HepG2 (cell line): ENCODE measurements around the gene PBX4. TPM values are rescaled to one million over a fixed set of nuclear protein-coding genes. Genes with fewer than 3 reads are reported as not detected.

Experiments used
- ARNT ChIP-seq: fragments of 450-650 bp; IDR thresholded peaks from 2 replicates; pipeline ENCODE4 v1.6.1; 2017
- FOXA1 ChIP-seq, 2 experiments: fragments of 450-650 bp in 1 of 2; sonication (generic) in 1 of 2; formaldehyde crosslinking in 1 of 2; IDR thresholded peaks; 2 replicates each; pipeline versions ENCODE4 v1.4.0 to v1.6.1; 2016 to 2020; ENCODE audit warnings: missing genetic modification reagents in 1 of 2
- HOXA5 ChIP-seq: sonication (generic); formaldehyde crosslinking; IDR thresholded peaks from 2 replicates; pipeline ENCODE4 v1.4.0; 2020; ENCODE audit warnings: missing genetic modification reagents
- KDM5B ChIP-seq: sonication (generic); formaldehyde crosslinking; IDR thresholded peaks from 2 replicates; pipeline ENCODE4 v1.4.0; 2020; ENCODE audit warnings: missing genetic modification reagents, mild to moderate bottlenecking, borderline replicate concordance
- MTA3 ChIP-seq: sonication (generic); formaldehyde crosslinking; IDR thresholded peaks from 2 replicates; pipeline ENCODE4 v1.4.0; 2020; ENCODE audit warnings: missing genetic modification reagents
- NCOA5 ChIP-seq: sonication (generic); formaldehyde crosslinking; IDR thresholded peaks from 2 replicates; pipeline ENCODE4 v1.4.0; 2020; ENCODE audit warnings: missing genetic modification reagents
- NONO ChIP-seq, 2 experiments: fragments of 450-650 bp in 1 of 2; sonication (generic) in 1 of 2; formaldehyde crosslinking in 1 of 2; IDR thresholded peaks in 1 of 2; conservative IDR thresholded peaks in 1 of 2; 2 replicates each; pipeline versions ENCODE4 v1.6.1 to v1.8.0; 2017 to 2022; ENCODE audit warnings: mild to moderate bottlenecking in 1 of 2, missing genetic modification reagents in 1 of 2, moderate library complexity in 1 of 2
- NR3C1 ChIP-seq: sonication (generic); formaldehyde crosslinking; IDR thresholded peaks from 2 replicates; pipeline ENCODE4 v1.4.0; 2020; ENCODE audit warnings: missing genetic modification reagents
- TAF15 ChIP-seq: fragments of 200-400 bp; formaldehyde crosslinking; IDR thresholded peaks from one replicate; pipeline ENCODE4 v1.6.1; 2018; ENCODE audit warnings: mild to moderate bottlenecking, low read depth, low read length; ENCODE audit not compliant: poor library complexity, severe bottlenecking
- TMF1 ChIP-seq: sonication (generic); formaldehyde crosslinking; IDR thresholded peaks from 2 replicates; pipeline ENCODE4 v1.8.1; 2022; ENCODE audit warnings: low read depth, missing genetic modification reagents
- ZNF235 ChIP-seq: sonication (generic); formaldehyde crosslinking; IDR thresholded peaks from 2 replicates; pipeline ENCODE4 v1.8.1; 2023; ENCODE audit warnings: mild to moderate bottlenecking, missing genetic modification reagents, borderline replicate concordance
- ZNF251 ChIP-seq: sonication (generic); formaldehyde crosslinking; IDR thresholded peaks from 2 replicates; pipeline ENCODE4 v1.9.0; 2021; ENCODE audit warnings: mild to moderate bottlenecking, missing genetic modification reagents
- ZNF292 ChIP-seq: sonication (generic); formaldehyde crosslinking; IDR thresholded peaks from 2 replicates; pipeline ENCODE4 v1.8.1; 2022; ENCODE audit warnings: mild to moderate bottlenecking, low read depth, missing genetic modification reagents, borderline replicate concordance
- polyA plus RNA-seq, 8 experiments: library from polyadenylated mRNA; depleted of rRNA in 3 of 8; stranded (reverse) in 7 of 8; unstranded in 1 of 8; fragments of >200 nt; fragmentation: Illumina TruSeq in 4 of 8; extraction: Trizol in 4 of 8; gene quantifications; 2 replicates each; pipeline versions ENCODE4 v1.2.1 to v1.2.3, GENCODE V29; 2011 to 2016; ENCODE audit warnings: low read depth in 4 of 8, missing spikeins in 1 of 8, mixed read lengths in 1 of 8; ENCODE audit not compliant: insufficient read depth in 1 of 8
- total RNA-seq, 5 experiments: library from RNA; depleted of rRNA; stranded (reverse); fragments of >200 nt; fragmentation: Illumina TruSeq; extraction: Trizol; gene quantifications; 2 replicates each; pipeline ENCODE4 v1.2.3, GENCODE V29; 2016; ENCODE audit warnings: low read depth in 1 of 5
- TF ChIP-seq, protein P1 (sequence below): sonication (generic); formaldehyde crosslinking; IDR thresholded peaks from 2 replicates; pipeline ENCODE4 v1.4.0; 2020; ENCODE audit warnings: missing genetic modification reagents, borderline replicate concordance
- TF ChIP-seq, protein P2 (sequence below): sonication (generic); formaldehyde crosslinking; IDR thresholded peaks from 2 replicates; pipeline ENCODE4 v1.5.0; 2020; ENCODE audit warnings: mild to moderate bottlenecking, missing genetic modification reagents
- TF ChIP-seq, protein P3 (sequence below): sonication (generic); formaldehyde crosslinking; IDR thresholded peaks from 2 replicates; pipeline ENCODE4 v1.4.0; 2020; ENCODE audit warnings: mild to moderate bottlenecking, missing genetic modification reagents
- TF ChIP-seq, protein P4 (sequence below): sonication (generic); formaldehyde crosslinking; IDR thresholded peaks from 2 replicates; pipeline ENCODE4 v1.5.1; 2020; ENCODE audit warnings: mild to moderate bottlenecking, missing genetic modification reagents, moderate library complexity
- TF ChIP-seq, protein P5 (sequence below): sonication (generic); formaldehyde crosslinking; IDR thresholded peaks from 2 replicates; pipeline ENCODE4 v1.4.0; 2020; ENCODE audit warnings: mild to moderate bottlenecking, missing genetic modification reagents
- TF ChIP-seq, protein P6 (sequence below): IDR thresholded peaks from 2 replicates; pipeline ENCODE4 v1.6.1; 2012; ENCODE audit warnings: inconsistent platforms

The PBX4 gene
- total and polyA plus RNA-seq, 2 of the 13 experiments (the other 11 are each of a cell fraction or from before 2014, with no cell fraction given) = not detected

DNA sequence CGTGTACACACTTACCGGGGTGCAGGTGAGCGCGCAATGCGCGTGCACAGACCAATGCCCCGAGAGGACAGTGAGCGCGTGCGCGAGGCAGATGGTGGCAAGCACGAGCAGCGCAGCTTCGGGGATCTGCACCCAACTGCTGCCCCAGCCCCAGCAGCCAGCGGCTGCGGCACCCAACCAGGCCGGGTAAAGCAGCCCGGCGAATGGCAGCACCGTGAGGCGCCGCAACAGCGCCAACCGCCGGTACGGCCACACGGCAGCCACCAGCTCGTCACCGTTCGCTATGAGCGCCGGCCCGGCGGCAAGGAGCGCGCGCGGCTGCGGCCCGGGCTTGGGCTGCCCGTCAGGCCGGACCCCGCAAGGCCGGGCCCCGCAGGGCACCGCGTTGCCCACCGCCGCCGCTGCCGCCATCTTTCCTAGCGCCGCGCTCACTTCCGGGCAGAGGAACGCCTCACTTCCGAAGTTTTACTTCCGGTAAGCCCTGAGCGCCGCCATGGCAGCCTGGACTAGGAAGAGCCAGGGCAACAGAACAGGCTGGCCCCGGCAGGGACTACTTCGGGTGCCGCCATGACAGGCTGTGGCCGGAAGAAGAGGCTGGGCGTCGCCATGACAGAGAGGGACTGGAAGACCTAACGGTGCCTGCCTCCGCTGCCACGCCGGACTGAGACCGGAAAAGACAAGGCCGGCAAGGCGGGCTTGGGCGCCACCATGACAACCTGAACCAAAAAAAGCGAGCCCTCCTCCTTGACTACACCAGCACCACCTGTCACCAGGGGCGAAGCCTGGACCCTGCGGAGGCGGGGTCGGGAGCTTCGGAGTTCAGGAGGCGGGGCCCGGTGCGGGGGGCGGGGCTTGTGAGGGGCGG, 45.0 kb upstream of the PBX4 start, which contains the start of gene ATP13A1 (continued):
- TF ChIP-seq, protein P1, sequence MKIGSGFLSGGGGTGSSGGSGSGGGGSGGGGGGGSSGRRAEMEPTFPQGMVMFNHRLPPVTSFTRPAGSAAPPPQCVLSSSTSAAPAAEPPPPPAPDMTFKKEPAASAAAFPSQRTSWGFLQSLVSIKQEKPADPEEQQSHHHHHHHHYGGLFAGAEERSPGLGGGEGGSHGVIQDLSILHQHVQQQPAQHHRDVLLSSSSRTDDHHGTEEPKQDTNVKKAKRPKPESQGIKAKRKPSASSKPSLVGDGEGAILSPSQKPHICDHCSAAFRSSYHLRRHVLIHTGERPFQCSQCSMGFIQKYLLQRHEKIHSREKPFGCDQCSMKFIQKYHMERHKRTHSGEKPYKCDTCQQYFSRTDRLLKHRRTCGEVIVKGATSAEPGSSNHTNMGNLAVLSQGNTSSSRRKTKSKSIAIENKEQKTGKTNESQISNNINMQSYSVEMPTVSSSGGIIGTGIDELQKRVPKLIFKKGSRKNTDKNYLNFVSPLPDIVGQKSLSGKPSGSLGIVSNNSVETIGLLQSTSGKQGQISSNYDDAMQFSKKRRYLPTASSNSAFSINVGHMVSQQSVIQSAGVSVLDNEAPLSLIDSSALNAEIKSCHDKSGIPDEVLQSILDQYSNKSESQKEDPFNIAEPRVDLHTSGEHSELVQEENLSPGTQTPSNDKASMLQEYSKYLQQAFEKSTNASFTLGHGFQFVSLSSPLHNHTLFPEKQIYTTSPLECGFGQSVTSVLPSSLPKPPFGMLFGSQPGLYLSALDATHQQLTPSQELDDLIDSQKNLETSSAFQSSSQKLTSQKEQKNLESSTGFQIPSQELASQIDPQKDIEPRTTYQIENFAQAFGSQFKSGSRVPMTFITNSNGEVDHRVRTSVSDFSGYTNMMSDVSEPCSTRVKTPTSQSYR = no peak
- TF ChIP-seq TMF1 (CRISPR knock-in tag) (peak; percentile 93), ARNT (no peak), NONO (IDR thresholded peaks at IDR 0.05) (no peak), NONO (CRISPR knock-in tag; conservative IDR thresholded peaks at IDR 0.05) (peak; percentile 32; the same call in 1 of the 2 replicates), ZNF235 (CRISPR knock-in tag) (no peak), KDM5B (CRISPR knock-in tag) (peak; percentile 73; the same call in 1 of the 2 replicates), NR3C1 (CRISPR knock-in tag) (no peak), MTA3 (no peak), FOXA1 (IDR thresholded peaks at IDR 0.05) (no peak), FOXA1 (CRISPR knock-in tag; IDR thresholded peaks at IDR 0.05) (0 out of 2 replicates have a peak, but pooled peaks have one; percentile 14), NCOA5 (no peak), ZNF251 (CRISPR knock-in tag) (no peak), ZNF292 (CRISPR knock-in tag) (no peak), TAF15 (peak; percentile 70), HOXA5 (CRISPR knock-in tag) (peak; percentile 60; the same call in 1 of the 2 replicates)
- TF ChIP-seq, protein P2, sequence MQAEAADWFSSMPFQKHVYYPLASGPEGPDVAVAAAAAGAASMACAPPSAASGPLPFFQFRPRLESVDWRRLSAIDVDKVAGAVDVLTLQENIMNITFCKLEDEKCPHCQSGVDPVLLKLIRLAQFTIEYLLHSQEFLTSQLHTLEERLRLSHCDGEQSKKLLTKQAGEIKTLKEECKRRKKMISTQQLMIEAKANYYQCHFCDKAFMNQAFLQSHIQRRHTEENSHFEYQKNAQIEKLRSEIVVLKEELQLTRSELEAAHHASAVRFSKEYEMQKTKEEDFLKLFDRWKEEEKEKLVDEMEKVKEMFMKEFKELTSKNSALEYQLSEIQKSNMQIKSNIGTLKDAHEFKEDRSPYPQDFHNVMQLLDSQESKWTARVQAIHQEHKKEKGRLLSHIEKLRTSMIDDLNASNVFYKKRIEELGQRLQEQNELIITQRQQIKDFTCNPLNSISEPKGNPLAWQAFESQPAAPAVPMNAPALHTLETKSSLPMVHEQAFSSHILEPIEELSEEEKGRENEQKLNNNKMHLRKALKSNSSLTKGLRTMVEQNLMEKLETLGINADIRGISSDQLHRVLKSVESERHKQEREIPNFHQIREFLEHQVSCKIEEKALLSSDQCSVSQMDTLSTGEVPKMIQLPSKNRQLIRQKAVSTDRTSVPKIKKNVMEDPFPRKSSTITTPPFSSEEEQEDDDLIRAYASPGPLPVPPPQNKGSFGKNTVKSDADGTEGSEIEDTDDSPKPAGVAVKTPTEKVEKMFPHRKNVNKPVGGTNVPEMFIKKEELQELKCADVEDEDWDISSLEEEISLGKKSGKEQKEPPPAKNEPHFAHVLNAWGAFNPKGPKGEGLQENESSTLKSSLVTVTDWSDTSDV = 0 out of 2 replicates have a peak, but pooled peaks have one; percentile 21
- TF ChIP-seq, protein P3, sequence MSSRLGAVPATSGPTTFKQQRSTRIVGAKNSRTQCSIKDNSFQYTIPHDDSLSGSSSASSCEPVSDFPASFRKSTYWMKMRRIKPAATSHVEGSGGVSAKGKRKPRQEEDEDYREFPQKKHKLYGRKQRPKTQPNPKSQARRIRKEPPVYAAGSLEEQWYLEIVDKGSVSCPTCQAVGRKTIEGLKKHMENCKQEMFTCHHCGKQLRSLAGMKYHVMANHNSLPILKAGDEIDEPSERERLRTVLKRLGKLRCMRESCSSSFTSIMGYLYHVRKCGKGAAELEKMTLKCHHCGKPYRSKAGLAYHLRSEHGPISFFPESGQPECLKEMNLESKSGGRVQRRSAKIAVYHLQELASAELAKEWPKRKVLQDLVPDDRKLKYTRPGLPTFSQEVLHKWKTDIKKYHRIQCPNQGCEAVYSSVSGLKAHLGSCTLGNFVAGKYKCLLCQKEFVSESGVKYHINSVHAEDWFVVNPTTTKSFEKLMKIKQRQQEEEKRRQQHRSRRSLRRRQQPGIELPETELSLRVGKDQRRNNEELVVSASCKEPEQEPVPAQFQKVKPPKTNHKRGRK = no peak
- TF ChIP-seq, protein P4, sequence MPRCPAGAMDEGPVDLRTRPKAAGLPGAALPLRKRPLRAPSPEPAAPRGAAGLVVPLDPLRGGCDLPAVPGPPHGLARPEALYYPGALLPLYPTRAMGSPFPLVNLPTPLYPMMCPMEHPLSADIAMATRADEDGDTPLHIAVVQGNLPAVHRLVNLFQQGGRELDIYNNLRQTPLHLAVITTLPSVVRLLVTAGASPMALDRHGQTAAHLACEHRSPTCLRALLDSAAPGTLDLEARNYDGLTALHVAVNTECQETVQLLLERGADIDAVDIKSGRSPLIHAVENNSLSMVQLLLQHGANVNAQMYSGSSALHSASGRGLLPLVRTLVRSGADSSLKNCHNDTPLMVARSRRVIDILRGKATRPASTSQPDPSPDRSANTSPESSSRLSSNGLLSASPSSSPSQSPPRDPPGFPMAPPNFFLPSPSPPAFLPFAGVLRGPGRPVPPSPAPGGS (CRISPR knock-in tag) = no peak
- TF ChIP-seq, protein P5, sequence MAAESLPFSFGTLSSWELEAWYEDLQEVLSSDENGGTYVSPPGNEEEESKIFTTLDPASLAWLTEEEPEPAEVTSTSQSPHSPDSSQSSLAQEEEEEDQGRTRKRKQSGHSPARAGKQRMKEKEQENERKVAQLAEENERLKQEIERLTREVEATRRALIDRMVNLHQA (CRISPR knock-in tag) = no peak
- TF ChIP-seq, protein P6, sequence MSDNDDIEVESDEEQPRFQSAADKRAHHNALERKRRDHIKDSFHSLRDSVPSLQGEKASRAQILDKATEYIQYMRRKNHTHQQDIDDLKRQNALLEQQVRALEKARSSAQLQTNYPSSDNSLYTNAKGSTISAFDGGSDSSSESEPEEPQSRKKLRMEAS = peak; percentile 54; the same call in 1 of the 2 replicates
